ENCODE data around the gene DPP10. TPM values are rescaled to one million over a fixed set of nuclear protein-coding genes. Genes with fewer than 3 reads are reported as not detected.

The DPP10 gene
- total RNA-seq, 4 donors from 2014 or later: 0.09 to 4.0 (median 0.38) TPM; not detected in 1

- no peak for DNase-seq
- no peaks in the 10 kb centered on the region for H3K27me3 ChIP-seq
- WGBS, 2 donors: 62% methylated on average over 6 of the region's 6 CpGs
- H3K9me3 ChIP-seq: peaks cover 0 to 4% (median 0%) of the 10 kb centered on the region in 3 donors
- H3K36me3 ChIP-seq: no peaks in the 10 kb centered on the region
- H3K27ac ChIP-seq: no peak overlapping the region
- intact Hi-C loops (cut with DNase I): no loop called here
- TF ChIP-seq POLR2A (IDR thresholded peaks at IDR 0.05): no peak
- TF ChIP-seq, protein P1, sequence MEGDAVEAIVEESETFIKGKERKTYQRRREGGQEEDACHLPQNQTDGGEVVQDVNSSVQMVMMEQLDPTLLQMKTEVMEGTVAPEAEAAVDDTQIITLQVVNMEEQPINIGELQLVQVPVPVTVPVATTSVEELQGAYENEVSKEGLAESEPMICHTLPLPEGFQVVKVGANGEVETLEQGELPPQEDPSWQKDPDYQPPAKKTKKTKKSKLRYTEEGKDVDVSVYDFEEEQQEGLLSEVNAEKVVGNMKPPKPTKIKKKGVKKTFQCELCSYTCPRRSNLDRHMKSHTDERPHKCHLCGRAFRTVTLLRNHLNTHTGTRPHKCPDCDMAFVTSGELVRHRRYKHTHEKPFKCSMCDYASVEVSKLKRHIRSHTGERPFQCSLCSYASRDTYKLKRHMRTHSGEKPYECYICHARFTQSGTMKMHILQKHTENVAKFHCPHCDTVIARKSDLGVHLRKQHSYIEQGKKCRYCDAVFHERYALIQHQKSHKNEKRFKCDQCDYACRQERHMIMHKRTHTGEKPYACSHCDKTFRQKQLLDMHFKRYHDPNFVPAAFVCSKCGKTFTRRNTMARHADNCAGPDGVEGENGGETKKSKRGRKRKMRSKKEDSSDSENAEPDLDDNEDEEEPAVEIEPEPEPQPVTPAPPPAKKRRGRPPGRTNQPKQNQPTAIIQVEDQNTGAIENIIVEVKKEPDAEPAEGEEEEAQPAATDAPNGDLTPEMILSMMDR (IDR thresholded peaks at IDR 0.05): no peak
- H3K4me1 ChIP-seq: no peaks in the 10 kb centered on the region
- no peak overlapping the region for H3K4me3 ChIP-seq
Measured at GRCh38 chr2:115389898-115390565, 947.6 kb downstream of the DPP10 start.

- intact Hi-C loops (cut with DNase I): no loop called here
- Histone ChIP-seq H3K4me1 (no peaks in the 10 kb centered on the region), H3K27me3 (no peaks in the 10 kb centered on the region), H3K36me3 (no peaks in the 10 kb centered on the region), H3K9me3 (no peaks in the 10 kb centered on the region), H3K27ac (no peak overlapping the region), H3K4me3 (no peak overlapping the region)
- no peak for TF ChIP-seq POLR2A (IDR thresholded peaks at IDR 0.05)
- TF ChIP-seq, protein P1 (IDR thresholded peaks at IDR 0.05): no peak
- WGBS, 2 donors: 60% methylated on average over 5 of the region's 5 CpGs
- no peak for DNase-seq
Measured at GRCh38 chr2:115396579-115396978, 954.1 kb downstream of the DPP10 start.

DNA sequence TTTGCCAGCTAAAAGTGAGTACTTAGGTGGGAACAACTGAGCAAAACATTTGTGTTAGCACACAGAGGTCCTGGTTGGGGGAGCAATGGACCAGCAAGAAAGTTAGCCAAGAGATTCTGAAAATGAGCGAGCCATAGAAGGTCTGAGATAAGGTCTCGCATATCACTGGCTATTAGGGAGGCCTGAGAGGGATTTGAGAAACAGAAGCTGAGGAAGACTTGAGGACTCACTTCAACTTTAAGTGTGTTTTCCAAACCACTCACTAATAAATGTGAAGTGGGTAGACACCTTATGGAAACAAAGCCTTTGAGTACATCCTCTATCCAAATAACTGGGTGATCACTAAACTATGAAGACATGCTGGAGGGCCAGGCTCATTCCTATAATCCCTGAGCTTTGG, 958.5 kb downstream of the DPP10 start:
- WGBS, 2 donors: 84 to 92% methylated on average over 2 of the region's 2 CpGs
- DNase-seq: no peak

GRCh38 chr2:115412501-115412900, 970.1 kb downstream of the DPP10 start:
- H3K27me3 ChIP-seq: no peaks in the 10 kb centered on the region
- no peak for TF ChIP-seq POLR2A (IDR thresholded peaks at IDR 0.05)
- TF ChIP-seq, protein P1 (IDR thresholded peaks at IDR 0.05): no peak
- no peaks in the 10 kb centered on the region for H3K4me1 ChIP-seq
- peaks cover 0 to 7% (median 0%) of the 10 kb centered on the region in 3 donors for H3K9me3 ChIP-seq
- intact Hi-C loops (cut with DNase I): no loop called here
- no peaks in the 10 kb centered on the region for H3K36me3 ChIP-seq
- DNase-seq: no peak
- H3K27ac ChIP-seq: no peak overlapping the region
- no peak overlapping the region for H3K4me3 ChIP-seq
- WGBS, 2 donors: 9 to 33% methylated on average over 1 of the region's 1 CpG

More for the DNA sequence above, 958.5 kb downstream of the DPP10 start:
- H3K9me3 ChIP-seq: peaks cover 0 to 6% (median 0%) of the 10 kb centered on the region in 3 donors
- TF ChIP-seq POLR2A (IDR thresholded peaks at IDR 0.05): no peak
- TF ChIP-seq, protein P1 (IDR thresholded peaks at IDR 0.05): no peak
- H3K27me3 ChIP-seq: no peaks in the 10 kb centered on the region
- no peaks in the 10 kb centered on the region for H3K36me3 ChIP-seq
- no peak overlapping the region for H3K4me3 ChIP-seq
- H3K27ac ChIP-seq: no peak overlapping the region
- H3K4me1 ChIP-seq: no peaks in the 10 kb centered on the region
- intact Hi-C loops (cut with DNase I): no loop called here

DNA sequence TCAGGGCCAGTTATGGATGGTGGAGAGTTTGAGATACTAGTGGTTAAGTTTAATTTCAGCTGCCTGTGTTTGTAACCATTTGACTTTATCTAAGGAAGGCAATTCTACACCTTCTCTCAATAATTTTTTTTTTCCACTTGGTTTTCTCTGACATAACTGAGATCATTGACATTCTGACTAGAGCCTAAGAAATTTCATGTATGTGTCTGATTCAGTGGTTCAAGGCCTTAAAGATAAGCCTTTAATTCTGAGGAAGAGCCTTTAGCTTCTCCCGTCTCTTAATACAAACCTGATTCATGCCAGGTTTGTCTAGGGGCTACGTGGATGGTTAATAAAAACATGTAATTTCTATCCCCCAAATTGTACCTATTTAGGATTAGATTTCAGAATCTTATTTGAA, 971.4 kb downstream of the DPP10 start:
- no peaks in the 10 kb centered on the region for H3K27me3 ChIP-seq
- no peak for DNase-seq
- H3K9me3 ChIP-seq: no peaks in the 10 kb centered on the region
- WGBS, 2 donors: 64 to 74% methylated on average over 2 of the region's 2 CpGs
- H3K36me3 ChIP-seq: no peaks in the 10 kb centered on the region
- H3K27ac ChIP-seq: no peak overlapping the region
- no peak for TF ChIP-seq POLR2A (IDR thresholded peaks at IDR 0.05)
- TF ChIP-seq, protein P1 (IDR thresholded peaks at IDR 0.05): no peak
- H3K4me3 ChIP-seq: no peak overlapping the region
- intact Hi-C loops (cut with DNase I): no loop called here
- H3K4me1 ChIP-seq: no peaks in the 10 kb centered on the region

All from esophagus squamous epithelium (tissue), 5 donors.